Measurements from ENCODE around the gene PLXNA2.

GRCh38 chr1:208039536-208040332 is 204.4 kb downstream of the PLXNA2 start:
- TF ChIP-seq CTCF (IDR thresholded peaks at IDR 0.05) (no peak), POLR2A (IDR thresholded peaks at IDR 0.05) (no peak)

All from body of pancreas (tissue), 4 donors.